Smooth muscle cell (in vitro differentiated cells): Measurements from ENCODE around the gene PRR33. TPM values are rescaled to one million over a fixed set of nuclear protein-coding genes. Genes with fewer than 3 reads are reported as not detected.
"Not testable (repeated sequence)": the region's sequence is repeated elsewhere in the genome, so short reads cannot be mapped to it uniquely, and the experiment has no call there.

Source experiments
- DNase-seq: peaks from one replicate; lab custom pipeline; 2025; ENCODE audit not compliant: unreplicated experiment; lab: John Stamatoyannopoulos, UW
- H2AFZ ChIP-seq: fragments of 200-600 bp; sonication (generic); 2 replicates; pipeline ENCODE4 v1.6.0; 2016; ENCODE audit warnings: antibody characterized with exemption, low read depth, mild to moderate bottlenecking
- H3F3A ChIP-seq: fragments of 200-600 bp; sonication (generic); 2 replicates; pipeline ENCODE4 v1.6.0; 2017; ENCODE audit warnings: antibody characterized with exemption, low read depth
- H3K27ac ChIP-seq: fragments of 200-600 bp; sonication (generic); 2 replicates; pipeline ENCODE4 v1.5.1; 2016; ENCODE audit warnings: low read depth, mild to moderate bottlenecking
- H3K27me3 ChIP-seq: fragments of 200-600 bp; sonication (generic); 2 replicates; pipeline ENCODE4 v1.6.1; 2016; ENCODE audit warnings: low read depth, mild to moderate bottlenecking
- H3K36me3 ChIP-seq: fragments of 200-600 bp; sonication (generic); 2 replicates; pipeline ENCODE4 v1.5.1; 2016; ENCODE audit warnings: low read depth
- H3K4me1 ChIP-seq: fragments of 200-600 bp; sonication (generic); 2 replicates; pipeline ENCODE4 v1.5.1; 2016; ENCODE audit warnings: low read depth
- H3K4me2 ChIP-seq: fragments of 200-600 bp; sonication (generic); 2 replicates; pipeline ENCODE4 v1.6.0; 2016; ENCODE audit warnings: mild to moderate bottlenecking
- H3K4me3 ChIP-seq: fragments of 200-600 bp; sonication (generic); 2 replicates; pipeline ENCODE4 v1.5.1; 2016; ENCODE audit warnings: mild to moderate bottlenecking
- H3K79me2 ChIP-seq: fragments of 200-600 bp; sonication (generic); 2 replicates; pipeline ENCODE4 v1.6.0; 2016; ENCODE audit warnings: low read depth, mild to moderate bottlenecking
- H3K9ac ChIP-seq: fragments of 200-600 bp; sonication (generic); 2 replicates; pipeline ENCODE4 v1.6.0; 2016; ENCODE audit warnings: low read depth
- H3K9me3 ChIP-seq: fragments of 200-600 bp; sonication (generic); replicated peaks from 2 replicates; pipeline ENCODE4 v1.5.1; 2016; ENCODE audit warnings: low read depth
- H4K20me1 ChIP-seq: fragments of 200-600 bp; sonication (generic); 2 replicates; pipeline ENCODE4 v1.6.0; 2016; ENCODE audit warnings: low read depth
- WGBS: methylation state at CpG from one replicate; pipeline ENCODE4 v1.1.7; 2016; ENCODE audit warnings: low lambda C conversion rate; 5-methylcytosine and 5-hydroxymethylcytosine counted together
- polyA plus RNA-seq: library from polyadenylated mRNA; unstranded; fragments of >200 nt; fragmentation: Nextera tagmentation; extraction: Ambion mirVana; gene quantifications from 2 replicates; pipeline ENCODE4 v1.2.1, GENCODE V29; 2016
- total RNA-seq: library from RNA; depleted of rRNA; stranded (reverse); fragments of >200 nt; gene quantifications from 2 replicates; pipeline ENCODE4 v1.2.3, GENCODE V29; 2014
- TF ChIP-seq, protein P1 (sequence below): fragments of 200-600 bp; sonication (generic); IDR thresholded peaks from 2 replicates; pipeline ENCODE4 v1.5.1; 2017; ENCODE audit warnings: borderline replicate concordance, mild to moderate bottlenecking, antibody characterized with exemption; ENCODE audit not compliant: insufficient read depth, poor library complexity, severe bottlenecking

PRR33 gene
- total and polyA plus RNA-seq, 2 experiments from 2014 or later: not detected

DNA sequence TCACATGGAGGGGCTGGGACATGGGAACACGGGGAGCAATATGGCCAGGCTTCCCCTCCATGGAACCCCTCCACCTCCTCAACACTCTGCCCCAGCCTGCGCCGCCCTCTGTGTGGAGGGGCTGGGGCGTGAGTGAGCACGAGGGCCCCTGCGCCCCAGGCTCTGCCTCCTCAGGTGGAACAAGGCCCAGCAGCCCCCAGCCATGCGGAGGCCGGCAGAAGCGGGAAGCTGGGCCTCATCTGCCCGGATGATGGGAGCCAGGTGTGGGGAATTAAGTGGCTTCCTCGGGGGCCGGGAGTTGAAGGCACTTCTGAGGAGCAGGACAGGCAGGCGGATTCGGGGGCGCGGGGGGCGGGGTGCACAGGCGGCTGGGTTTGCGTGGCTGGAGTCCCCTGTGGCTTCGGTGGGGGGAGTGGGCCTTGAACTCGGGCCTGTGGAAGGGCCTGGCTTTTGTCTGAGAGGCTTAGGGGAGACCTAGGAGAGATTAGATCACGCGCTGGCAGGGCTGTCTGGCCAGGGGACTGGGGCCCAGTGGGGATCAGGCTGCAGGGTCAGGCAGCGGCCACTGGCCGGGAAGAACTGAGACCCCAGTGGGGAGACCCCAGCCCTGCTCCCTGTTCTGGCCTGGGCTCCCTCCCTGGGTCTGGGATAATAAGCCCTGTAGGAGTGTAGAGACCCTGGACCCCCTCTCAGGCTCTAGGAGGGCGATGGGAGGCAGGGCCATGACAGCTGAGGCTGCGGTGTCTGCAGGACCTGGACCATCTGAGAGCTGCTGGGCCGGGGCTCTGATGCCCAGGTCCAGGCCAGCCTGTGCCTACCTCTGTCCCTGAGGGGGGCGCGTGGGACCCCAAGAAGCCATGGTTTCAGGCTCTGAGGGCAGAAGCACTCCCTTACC lies 13.3 kb downstream of the PRR33 start:
- H3K79me2 ChIP-seq: no peaks in the 10 kb centered on the region
- no peaks in the 10 kb centered on the region for H3K9me3 ChIP-seq
- DNase-seq: no peak
- no peaks in the 10 kb centered on the region for H3F3A ChIP-seq
- H4K20me1 ChIP-seq: no peaks in the 10 kb centered on the region
- TF ChIP-seq, protein P1, sequence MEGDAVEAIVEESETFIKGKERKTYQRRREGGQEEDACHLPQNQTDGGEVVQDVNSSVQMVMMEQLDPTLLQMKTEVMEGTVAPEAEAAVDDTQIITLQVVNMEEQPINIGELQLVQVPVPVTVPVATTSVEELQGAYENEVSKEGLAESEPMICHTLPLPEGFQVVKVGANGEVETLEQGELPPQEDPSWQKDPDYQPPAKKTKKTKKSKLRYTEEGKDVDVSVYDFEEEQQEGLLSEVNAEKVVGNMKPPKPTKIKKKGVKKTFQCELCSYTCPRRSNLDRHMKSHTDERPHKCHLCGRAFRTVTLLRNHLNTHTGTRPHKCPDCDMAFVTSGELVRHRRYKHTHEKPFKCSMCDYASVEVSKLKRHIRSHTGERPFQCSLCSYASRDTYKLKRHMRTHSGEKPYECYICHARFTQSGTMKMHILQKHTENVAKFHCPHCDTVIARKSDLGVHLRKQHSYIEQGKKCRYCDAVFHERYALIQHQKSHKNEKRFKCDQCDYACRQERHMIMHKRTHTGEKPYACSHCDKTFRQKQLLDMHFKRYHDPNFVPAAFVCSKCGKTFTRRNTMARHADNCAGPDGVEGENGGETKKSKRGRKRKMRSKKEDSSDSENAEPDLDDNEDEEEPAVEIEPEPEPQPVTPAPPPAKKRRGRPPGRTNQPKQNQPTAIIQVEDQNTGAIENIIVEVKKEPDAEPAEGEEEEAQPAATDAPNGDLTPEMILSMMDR: no peak
- no peaks in the 10 kb centered on the region for H3K27me3 ChIP-seq
- no peak overlapping the region for H3K4me2 ChIP-seq
- H3K36me3 ChIP-seq: no peaks in the 10 kb centered on the region
- H3K9ac ChIP-seq: no peak overlapping the region
- 65% methylated on average over 17 of the region's 30 CpGs for WGBS
- peaks cover 6% of the 10 kb centered on the region for H3K4me1 ChIP-seq
- H3K4me3 ChIP-seq: no peak overlapping the region
- H3K27ac ChIP-seq: peak overlapping the region; percentile 36
- H2AFZ ChIP-seq: no peak overlapping the region

DNA sequence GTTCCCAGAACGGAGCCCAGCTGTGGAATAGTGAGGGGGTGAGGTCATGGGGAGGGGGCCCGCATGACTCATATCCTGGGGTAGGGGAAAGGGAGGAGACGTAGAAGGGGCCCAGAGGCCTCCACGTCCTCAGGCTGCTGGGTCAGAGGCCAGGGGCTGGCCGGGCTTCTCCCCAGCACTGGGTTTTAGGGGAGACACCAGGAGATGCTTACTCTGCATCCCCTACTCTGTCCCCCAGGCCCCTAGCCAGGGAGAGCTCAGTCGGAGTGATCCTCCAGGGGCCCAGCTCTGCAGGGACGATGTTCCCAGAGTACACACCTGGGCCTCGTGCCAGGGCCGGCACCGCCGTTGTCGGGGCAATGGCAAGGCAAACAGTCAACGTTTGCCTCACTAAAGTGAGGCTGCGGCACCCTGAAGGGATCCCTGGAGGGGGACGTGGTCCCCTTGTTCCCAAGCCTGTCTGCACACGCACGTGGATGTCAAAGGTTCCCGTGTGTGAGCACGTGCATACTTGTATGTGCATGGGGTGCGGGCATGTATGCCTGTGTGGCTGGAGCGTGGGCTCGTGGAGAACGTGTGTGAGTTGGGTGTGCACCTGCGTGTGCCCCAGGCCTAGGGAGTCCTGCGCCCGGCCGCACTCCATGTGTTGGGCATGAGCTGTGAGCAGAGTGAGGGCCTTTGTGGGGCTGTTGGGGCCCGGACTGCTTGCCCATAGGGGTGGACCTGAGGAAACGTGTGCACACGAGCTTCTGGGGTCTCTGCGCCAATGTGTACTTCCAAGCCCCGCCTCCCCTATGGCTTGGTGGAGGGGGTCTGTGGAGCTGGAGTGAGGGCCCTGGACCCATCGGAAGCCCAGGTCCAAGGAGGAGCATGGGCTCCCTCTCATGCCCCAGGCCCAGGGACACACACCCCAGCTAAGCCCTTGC lies 14.2 kb downstream of the PRR33 start:
- WGBS: 75% methylated on average over 32 of the region's 33 CpGs

DNA sequence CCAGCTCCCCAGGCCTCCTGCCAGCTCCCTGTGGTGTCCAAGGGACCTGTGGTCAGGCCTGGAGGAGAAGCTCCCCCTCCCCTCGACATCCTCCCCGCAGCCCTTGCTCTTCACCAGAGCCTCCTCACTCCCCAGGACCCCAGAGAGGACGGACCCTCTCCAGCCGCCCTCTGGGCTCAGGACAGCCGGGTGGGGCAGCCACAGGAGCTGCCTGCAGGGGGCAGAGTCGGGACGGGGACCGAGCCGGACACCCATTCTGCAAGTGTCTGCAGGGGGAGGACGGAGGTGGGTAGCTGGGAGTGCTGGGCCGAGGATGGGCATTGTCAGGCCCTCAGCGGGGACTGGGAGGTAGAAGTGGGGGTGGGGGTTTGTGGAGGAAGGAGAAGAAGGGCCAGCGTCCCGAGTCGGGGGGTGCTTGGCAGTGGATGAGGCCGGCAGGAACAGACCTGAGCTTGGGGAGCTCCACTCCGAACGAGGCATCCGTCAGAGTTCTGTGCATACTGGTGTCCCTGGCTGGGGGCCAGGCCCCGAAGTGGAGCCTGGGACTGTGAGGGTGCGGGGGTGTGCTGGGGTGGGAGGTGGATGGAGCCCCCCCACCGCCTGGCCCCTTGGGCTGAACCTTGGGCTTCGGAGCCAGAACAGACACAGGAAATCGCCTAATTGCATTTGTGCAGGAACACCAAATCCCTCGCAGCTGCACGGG lies 15.2 kb downstream of the PRR33 start:
- peak overlapping the region; percentile 63 for H3K4me2 ChIP-seq
- H2AFZ ChIP-seq: no peak overlapping the region
- DNase-seq: no peak
- 38% methylated on average over 26 of the region's 26 CpGs for WGBS
- no peak overlapping the region for H3K4me3 ChIP-seq
- no peak overlapping the region for H3K9ac ChIP-seq
- TF ChIP-seq, protein P1: peak; percentile 57
- no peaks in the 10 kb centered on the region for H3K9me3 ChIP-seq
- H3K4me1 ChIP-seq: peaks cover 6% of the 10 kb centered on the region
- no peaks in the 10 kb centered on the region for H4K20me1 ChIP-seq
- H3K27me3 ChIP-seq: no peaks in the 10 kb centered on the region
- H3F3A ChIP-seq: no peaks in the 10 kb centered on the region
- no peaks in the 10 kb centered on the region for H3K79me2 ChIP-seq
- no peaks in the 10 kb centered on the region for H3K36me3 ChIP-seq
- H3K27ac ChIP-seq: peak overlapping the region; percentile 36

More for the DNA sequence above, 14.2 kb downstream of the PRR33 start:
- no peak overlapping the region for H2AFZ ChIP-seq
- H3K27ac ChIP-seq: peak overlapping the region; percentile 36
- TF ChIP-seq, protein P1: no peak
- peak overlapping the region; percentile 63 for H3K4me2 ChIP-seq
- H3K9ac ChIP-seq: peak overlapping the region; percentile 17
- DNase-seq: no peak
- H3K9me3 ChIP-seq: no peaks in the 10 kb centered on the region
- no peaks in the 10 kb centered on the region for H3K27me3 ChIP-seq
- no peaks in the 10 kb centered on the region for H3F3A ChIP-seq
- no peaks in the 10 kb centered on the region for H4K20me1 ChIP-seq
- H3K36me3 ChIP-seq: no peaks in the 10 kb centered on the region
- H3K4me3 ChIP-seq: no peak overlapping the region
- peaks cover 6% of the 10 kb centered on the region for H3K4me1 ChIP-seq
- H3K79me2 ChIP-seq: no peaks in the 10 kb centered on the region

DNA sequence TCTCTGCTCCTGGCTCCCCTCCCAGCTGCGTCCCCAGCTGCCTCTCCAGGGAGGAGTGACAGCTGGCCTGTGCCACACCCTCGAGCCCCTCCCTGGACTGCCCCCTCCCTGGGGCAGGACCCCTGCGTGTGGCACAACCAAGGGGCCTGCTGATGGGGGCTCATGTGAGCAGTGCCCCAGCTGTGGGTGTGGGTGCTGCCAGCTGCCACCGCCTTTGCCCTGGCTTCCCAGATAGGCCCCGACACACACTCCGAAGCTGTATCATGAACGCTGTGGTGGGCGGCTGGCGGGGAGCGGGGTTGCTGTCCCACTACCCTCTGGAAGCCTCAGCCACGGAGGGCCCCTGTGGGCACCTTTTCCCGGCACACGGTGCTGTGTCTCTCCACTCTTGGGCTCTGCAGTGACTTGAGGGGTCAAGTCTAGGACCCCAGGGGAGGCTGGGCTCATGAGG lies 15.8 kb downstream of the PRR33 start:
- 89% methylated on average over 12 of the region's 13 CpGs for WGBS
- not testable (repeated sequence) for H3K27ac ChIP-seq, H3K9me3 ChIP-seq, H3K36me3 ChIP-seq, H2AFZ ChIP-seq, H3K9ac ChIP-seq, H3F3A ChIP-seq, H3K4me1 ChIP-seq, DNase-seq, H3K4me3 ChIP-seq, H3K27me3 ChIP-seq, H3K4me2 ChIP-seq, H3K79me2 ChIP-seq, H4K20me1 ChIP-seq
